ENCODE data around the gene CACNA2D4. TPM values are rescaled to one million over a fixed set of nuclear protein-coding genes. Genes with fewer than 3 reads are reported as not detected.

CACNA2D4 gene
- total RNA-seq, 1 experiment from 2014 or later, result 1.7 TPM

DNA sequence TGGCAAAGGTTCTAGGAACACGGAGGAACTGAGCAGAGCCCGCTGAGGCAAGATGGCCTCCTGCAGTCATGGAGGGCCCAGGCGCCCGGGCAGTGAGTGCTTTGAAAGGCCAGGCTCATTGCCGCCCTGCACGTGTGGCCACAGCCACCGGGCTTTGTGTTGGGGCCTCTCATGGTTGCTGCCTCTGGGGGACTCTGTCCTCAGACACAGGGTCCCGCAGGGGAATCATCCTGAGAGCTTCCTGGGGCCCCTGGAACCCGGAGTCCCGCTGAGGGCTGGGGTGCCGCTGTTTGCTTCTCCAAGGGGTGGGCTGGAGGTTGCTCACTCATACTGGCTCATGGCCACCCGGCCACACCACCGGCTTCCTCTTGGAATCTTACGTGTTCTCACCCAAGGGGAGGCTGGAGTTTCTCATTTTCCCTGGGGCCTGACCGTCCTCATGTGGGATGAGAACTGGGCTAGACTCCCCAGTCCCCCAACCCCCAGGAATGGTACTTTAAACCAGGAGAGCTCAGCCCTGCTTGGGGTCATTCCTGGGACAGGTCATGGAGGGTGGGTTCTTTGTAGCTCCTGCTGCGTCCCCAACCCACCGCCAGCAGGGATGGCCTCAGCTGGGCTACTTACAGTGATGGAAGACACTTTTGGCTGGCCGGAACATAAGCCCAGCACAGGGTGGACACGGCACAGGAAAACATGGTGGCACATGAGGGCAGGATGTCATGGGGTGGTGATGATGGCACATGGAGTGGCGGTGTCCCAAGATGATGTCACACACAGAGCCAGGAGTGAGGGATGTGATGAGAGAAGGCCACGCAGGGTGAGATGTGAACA lies 119.2 kb downstream of the CACNA2D4 start:
- ChIA-PET RAD21 (ENCODE audit: low non-redundant PET in 1 of 2, low total read pairs in 2 of 2, uncharacterized antibody in 2 of 2, unreplicated experiment in 2 of 2) (no interaction called here), CTCF (interaction anchor here (3.0 kb wide), 1 partner anchor 141 kb away, joined by 13 read pairs; no protein-coding TSS in a partner anchor), POLR2A (no interaction called here)
- Histone ChIP-seq H3K36me3 (ENCODE audit: control insufficient read depth in 1 of 2, insufficient read depth in 2 of 2, low read length in 2 of 2) (no peaks in the 10 kb centered on the region), H3K27me3 (ENCODE audit: insufficient read depth, low read length) (no peaks in the 10 kb centered on the region), H3K27ac (ENCODE audit: low read depth, low read length) (no peak overlapping the region), H3K9ac (ENCODE audit: low read length) (no peak overlapping the region), H3K4me3 (replicated peaks in 1 of 2; ENCODE audit: low read depth in 1 of 2, low read length in 2 of 2) (no peak overlapping the region), H3K4me2 (ENCODE audit: low read length) (no peak overlapping the region), H3K4me1 (ENCODE audit: control insufficient read depth in 1 of 2, insufficient read depth in 2 of 2, low read length in 2 of 2) (peaks cover 3 to 20% of the 10 kb centered on the region in 2 experiments; a peak in 3 of 4 replicates), H3K9me2 (ENCODE audit: insufficient read depth) (no peaks in the 10 kb centered on the region), H4K20me1 (ENCODE audit: insufficient read depth) (no peaks in the 10 kb centered on the region), H2AFZ (ENCODE audit: low read depth, low read length, poor library complexity, severe bottlenecking) (no peak overlapping the region), H3K9me3 (ENCODE audit: control insufficient read depth in 1 of 2, insufficient read depth in 1 of 2, low read depth in 1 of 2, low read length in 2 of 2) (no peaks in the 10 kb centered on the region), H3K79me2 (ENCODE audit: insufficient read depth, low read length) (no peaks in the 10 kb centered on the region)
- no peak for ATAC-seq
- intact Hi-C loops (cut with micrococcal nuclease), result loop anchor here (5.0 kb wide), 1 partner anchor 783 kb away; no protein-coding TSS in a partner anchor
- DNase-seq (ENCODE audit: low read depth, low spot score), result no peak
- TF ChIP-seq ZBTB33 (IDR thresholded peaks at IDR 0.05; ENCODE audit: extremely low read depth, insufficient replicate concordance, low read length) (no peak), EZH2phosphoT487 (IDR thresholded peaks at IDR 0.05; ENCODE audit: borderline replicate concordance) (no peak), FOSL1 (IDR thresholded peaks at IDR 0.05; ENCODE audit: low read depth) (no peak), CEBPB (IDR thresholded peaks at IDR 0.05; ENCODE audit: low read depth) (no peak), SIN3A (IDR thresholded peaks at IDR 0.05; ENCODE audit: low read depth) (no peak), TCF7L2 (IDR thresholded peaks at IDR 0.05; ENCODE audit: borderline replicate concordance, extremely low read depth, insufficient read depth, insufficient read length) (no peak), ELF1 (IDR thresholded peaks at IDR 0.05; ENCODE audit: borderline replicate concordance, low read depth) (no peak), REST (IDR thresholded peaks at IDR 0.05; ENCODE audit: low read depth) (no peak), SP1 (IDR thresholded peaks at IDR 0.05; ENCODE audit: low read depth) (no peak), POLR2AphosphoS5 (IDR thresholded peaks at IDR 0.05; ENCODE audit: low read depth, low read length) (no peak), SRF (IDR thresholded peaks at IDR 0.05; ENCODE audit: low read depth) (no peak), EZH2 (IDR thresholded peaks at IDR 0.05) (no peak), POLR2A (IDR thresholded peaks at IDR 0.05; ENCODE audit: borderline replicate concordance, extremely low read depth, insufficient read depth, insufficient read length) (no peak), YY1 (IDR thresholded peaks at IDR 0.05; ENCODE audit: extremely low read depth, insufficient replicate concordance, low read depth, low read length) (no peak), RAD21 (IDR thresholded peaks at IDR 0.05; ENCODE audit: low read depth) (no peak), ATF3 (IDR thresholded peaks at IDR 0.05) (no peak)
- TF ChIP-seq, protein P1, sequence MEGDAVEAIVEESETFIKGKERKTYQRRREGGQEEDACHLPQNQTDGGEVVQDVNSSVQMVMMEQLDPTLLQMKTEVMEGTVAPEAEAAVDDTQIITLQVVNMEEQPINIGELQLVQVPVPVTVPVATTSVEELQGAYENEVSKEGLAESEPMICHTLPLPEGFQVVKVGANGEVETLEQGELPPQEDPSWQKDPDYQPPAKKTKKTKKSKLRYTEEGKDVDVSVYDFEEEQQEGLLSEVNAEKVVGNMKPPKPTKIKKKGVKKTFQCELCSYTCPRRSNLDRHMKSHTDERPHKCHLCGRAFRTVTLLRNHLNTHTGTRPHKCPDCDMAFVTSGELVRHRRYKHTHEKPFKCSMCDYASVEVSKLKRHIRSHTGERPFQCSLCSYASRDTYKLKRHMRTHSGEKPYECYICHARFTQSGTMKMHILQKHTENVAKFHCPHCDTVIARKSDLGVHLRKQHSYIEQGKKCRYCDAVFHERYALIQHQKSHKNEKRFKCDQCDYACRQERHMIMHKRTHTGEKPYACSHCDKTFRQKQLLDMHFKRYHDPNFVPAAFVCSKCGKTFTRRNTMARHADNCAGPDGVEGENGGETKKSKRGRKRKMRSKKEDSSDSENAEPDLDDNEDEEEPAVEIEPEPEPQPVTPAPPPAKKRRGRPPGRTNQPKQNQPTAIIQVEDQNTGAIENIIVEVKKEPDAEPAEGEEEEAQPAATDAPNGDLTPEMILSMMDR (IDR thresholded peaks at IDR 0.05 in 2 of 3, conservative IDR thresholded peaks at IDR 0.05 in 1 of 3; ENCODE audit: borderline replicate concordance in 1 of 3, insufficient read depth in 1 of 3, low read depth in 2 of 3, low read length in 2 of 3), result no peak
- TF ChIP-seq, protein P2, sequence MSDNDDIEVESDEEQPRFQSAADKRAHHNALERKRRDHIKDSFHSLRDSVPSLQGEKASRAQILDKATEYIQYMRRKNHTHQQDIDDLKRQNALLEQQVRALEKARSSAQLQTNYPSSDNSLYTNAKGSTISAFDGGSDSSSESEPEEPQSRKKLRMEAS (IDR thresholded peaks at IDR 0.05), result no peak
- BruUV-seq (replicated peaks), result no TSS peak
